ENCODE data around the gene SYP.

SYP gene

DNA sequence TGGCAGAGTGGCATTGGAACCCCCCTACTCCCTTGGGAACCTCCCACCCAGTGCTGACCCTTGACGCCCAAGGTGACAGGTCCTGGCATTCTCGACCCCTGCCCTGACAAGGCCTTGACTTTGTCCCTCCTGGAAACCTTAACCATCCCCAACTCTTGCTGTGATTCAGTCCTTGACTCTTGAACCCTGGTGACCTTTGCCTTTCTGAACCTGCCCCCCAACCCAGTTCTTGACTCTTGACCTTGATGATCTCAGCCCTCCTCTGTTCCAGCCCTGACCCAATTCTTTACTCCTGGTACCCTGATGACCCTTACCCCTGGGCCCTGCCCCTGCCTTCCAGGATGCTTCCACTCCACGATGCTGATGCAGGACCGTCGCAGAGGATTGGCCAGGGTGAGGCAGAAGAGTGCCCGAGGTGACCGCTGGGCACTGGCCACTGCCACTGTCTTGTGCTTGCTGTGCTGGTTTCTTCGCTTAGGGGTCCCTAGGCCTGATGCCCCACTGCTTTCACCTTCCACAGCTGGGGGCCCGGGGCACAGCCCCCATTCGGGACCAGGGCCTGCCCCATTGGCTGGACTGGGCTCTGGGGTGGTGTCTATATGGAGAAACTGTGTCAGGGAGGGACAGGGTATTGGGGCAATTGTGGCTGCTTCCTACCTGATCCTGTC, 31.5 kb upstream of the SYP start:
- Mint-ChIP-seq H3K4me1 (peaks cover 34% of the 10 kb centered on the region), H3K4me3 (peak overlapping the region; percentile 67), H3K27ac (peak overlapping the region; percentile 91), H3K27me3 (peaks cover 16% of the 10 kb centered on the region), H3K9me3 (no peaks in the 10 kb centered on the region), H3K36me3 (no peaks in the 10 kb centered on the region)
- DNase-seq = no peak
- CTCF ChIA-PET = no interaction called here

GRCh38 chrX:49230500-49231232, 30.7 kb upstream of the SYP start:
- H3K36me3 Mint-ChIP-seq = no peaks in the 10 kb centered on the region
- H3K4me1 Mint-ChIP-seq = peaks cover 32% of the 10 kb centered on the region
- H3K4me3 Mint-ChIP-seq = peak overlapping the region; percentile 67
- peaks cover 23% of the 10 kb centered on the region for H3K27me3 Mint-ChIP-seq
- peak overlapping the region; percentile 91 for H3K27ac Mint-ChIP-seq
- CTCF ChIA-PET = no interaction called here
- DNase-seq = peak; percentile 82
- H3K9me3 Mint-ChIP-seq = no peaks in the 10 kb centered on the region

GRCh38 chrX:49228185-49228584, 28.2 kb upstream of the SYP start:
- no peak overlapping the region for H3K27ac Mint-ChIP-seq
- peaks cover 40% of the 10 kb centered on the region for H3K27me3 Mint-ChIP-seq
- H3K36me3 Mint-ChIP-seq = no peaks in the 10 kb centered on the region
- peaks cover 27% of the 10 kb centered on the region for H3K4me1 Mint-ChIP-seq
- CTCF ChIA-PET = interaction anchor here (1.6 kb wide), 1 partner anchor 35 kb away, joined by 5 read pairs; no protein-coding TSS in a partner anchor
- no peaks in the 10 kb centered on the region for H3K9me3 Mint-ChIP-seq
- DNase-seq = no peak
- no peak overlapping the region for H3K4me3 Mint-ChIP-seq

DNA sequence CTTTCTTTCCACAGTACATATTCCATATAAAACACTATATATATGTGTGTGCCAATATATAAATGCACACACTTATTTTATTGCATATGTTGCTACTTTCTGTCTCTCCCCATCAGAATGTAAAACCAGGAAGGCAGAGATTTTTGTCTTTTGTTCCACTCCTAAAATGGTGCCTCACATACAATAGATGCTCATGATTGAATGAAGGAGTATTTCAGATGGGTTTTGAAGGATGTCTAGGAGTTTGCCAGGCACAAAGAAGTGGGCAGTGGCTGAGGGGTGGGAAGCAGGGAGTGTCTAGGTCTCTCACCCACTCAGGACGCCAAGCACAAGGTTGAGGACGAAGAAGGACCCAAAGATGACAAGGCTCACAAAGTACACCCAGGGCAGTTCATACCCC, 27.7 kb upstream of the SYP start:
- Mint-ChIP-seq H3K4me3 (no peak overlapping the region), H3K36me3 (no peaks in the 10 kb centered on the region), H3K4me1 (peaks cover 25% of the 10 kb centered on the region), H3K9me3 (no peaks in the 10 kb centered on the region), H3K27ac (no peak overlapping the region), H3K27me3 (peaks cover 45% of the 10 kb centered on the region)
- DNase-seq = no peak
- CTCF ChIA-PET = no interaction called here

- Mint-ChIP-seq H3K36me3 (no peaks in the 10 kb centered on the region), H3K4me1 (peaks cover 22% of the 10 kb centered on the region), H3K27ac (no peak overlapping the region), H3K27me3 (peaks cover 50% of the 10 kb centered on the region), H3K4me3 (no peak overlapping the region), H3K9me3 (no peaks in the 10 kb centered on the region)
- no peak for DNase-seq
- CTCF ChIA-PET = no interaction called here
Observed at GRCh38 chrX:49226946-49227345, 27.0 kb upstream of the SYP start.

- H3K9me3 Mint-ChIP-seq = no peaks in the 10 kb centered on the region
- peaks cover 11% of the 10 kb centered on the region for H3K4me1 Mint-ChIP-seq
- DNase-seq = no peak
- H3K27me3 Mint-ChIP-seq = peaks cover 57% of the 10 kb centered on the region
- H3K27ac Mint-ChIP-seq = no peak overlapping the region
- CTCF ChIA-PET = interaction anchor here (1.5 kb wide), 1 partner anchor 33 kb away, joined by 3 read pairs; no protein-coding TSS in a partner anchor
- H3K36me3 Mint-ChIP-seq = no peaks in the 10 kb centered on the region
- no peak overlapping the region for H3K4me3 Mint-ChIP-seq
Observed at GRCh38 chrX:49225858-49226257, 25.9 kb upstream of the SYP start.

GRCh38 chrX:49221868-49222267, 21.9 kb upstream of the SYP start:
- peaks cover 47% of the 10 kb centered on the region for H3K27me3 Mint-ChIP-seq
- no peak for DNase-seq
- no peak overlapping the region for H3K27ac Mint-ChIP-seq
- H3K4me1 Mint-ChIP-seq = peaks cover 4% of the 10 kb centered on the region
- CTCF ChIA-PET = no interaction called here
- H3K4me3 Mint-ChIP-seq = no peak overlapping the region
- no peaks in the 10 kb centered on the region for H3K9me3 Mint-ChIP-seq
- no peaks in the 10 kb centered on the region for H3K36me3 Mint-ChIP-seq

DNA sequence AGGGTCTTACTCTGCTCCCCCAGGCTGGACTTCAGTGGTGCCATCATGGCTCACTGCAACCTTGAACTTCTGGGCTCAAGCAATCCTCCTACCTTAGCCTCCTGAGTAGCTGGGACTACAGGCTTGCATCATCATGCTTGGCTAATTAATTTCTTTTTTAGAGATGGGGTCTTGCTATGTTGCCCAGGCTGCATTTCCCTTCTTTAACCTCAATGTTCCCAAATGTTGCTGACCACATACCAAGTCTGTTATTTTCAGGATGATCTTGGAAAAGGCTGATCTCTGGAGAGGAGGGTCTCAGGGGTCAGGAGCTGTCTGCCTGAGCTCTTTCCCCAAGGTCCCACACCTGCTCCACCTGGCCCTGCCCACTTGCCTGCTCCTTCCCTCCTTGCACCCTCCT, 20.1 kb upstream of the SYP start:
- H3K4me3 Mint-ChIP-seq = no peak overlapping the region
- no peak overlapping the region for H3K27ac Mint-ChIP-seq
- H3K4me1 Mint-ChIP-seq = peaks cover 4% of the 10 kb centered on the region
- H3K9me3 Mint-ChIP-seq = no peaks in the 10 kb centered on the region
- DNase-seq = no peak
- no peaks in the 10 kb centered on the region for H3K36me3 Mint-ChIP-seq
- CTCF ChIA-PET = no interaction called here
- peaks cover 41% of the 10 kb centered on the region for H3K27me3 Mint-ChIP-seq

- Mint-ChIP-seq H3K4me1 (peaks cover 4% of the 10 kb centered on the region), H3K27ac (no peak overlapping the region), H3K9me3 (peaks cover 6% of the 10 kb centered on the region), H3K36me3 (no peaks in the 10 kb centered on the region), H3K27me3 (peaks cover 33% of the 10 kb centered on the region), H3K4me3 (no peak overlapping the region)
- no peak for DNase-seq
- CTCF ChIA-PET = no interaction called here
Observed at GRCh38 chrX:49214996-49215526, 15.1 kb upstream of the SYP start.

DNA sequence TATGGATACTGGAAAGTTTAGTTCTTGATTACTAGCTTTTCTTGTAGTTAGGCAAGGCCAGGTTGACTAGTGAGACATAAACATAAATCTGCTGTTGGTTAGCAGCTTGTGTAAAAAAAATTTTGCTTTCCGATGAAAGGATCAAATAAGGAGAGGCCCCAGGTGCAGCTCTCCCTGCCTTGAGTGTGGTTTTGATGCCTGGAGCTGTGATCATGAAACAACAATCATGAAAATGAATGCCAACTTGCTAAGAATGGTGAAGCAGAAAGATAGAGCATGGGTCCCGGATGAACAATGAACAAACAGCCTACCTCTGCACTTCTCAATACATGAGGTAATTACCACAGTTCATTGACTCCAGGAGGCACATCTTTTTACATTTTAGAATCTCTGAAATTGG, 14.4 kb upstream of the SYP start:
- H3K27ac Mint-ChIP-seq = no peak overlapping the region
- no peaks in the 10 kb centered on the region for H3K4me1 Mint-ChIP-seq
- H3K27me3 Mint-ChIP-seq = peaks cover 37% of the 10 kb centered on the region
- CTCF ChIA-PET = no interaction called here
- no peak overlapping the region for H3K4me3 Mint-ChIP-seq
- peaks cover 6% of the 10 kb centered on the region for H3K9me3 Mint-ChIP-seq
- no peaks in the 10 kb centered on the region for H3K36me3 Mint-ChIP-seq
- no peak for DNase-seq

GRCh38 chrX:49212861-49213260, 12.9 kb upstream of the SYP start:
- H3K4me3 Mint-ChIP-seq = no peak overlapping the region
- peaks cover 6% of the 10 kb centered on the region for H3K9me3 Mint-ChIP-seq
- CTCF ChIA-PET = no interaction called here
- H3K4me1 Mint-ChIP-seq = no peaks in the 10 kb centered on the region
- H3K27ac Mint-ChIP-seq = no peak overlapping the region
- DNase-seq = no peak
- no peaks in the 10 kb centered on the region for H3K36me3 Mint-ChIP-seq
- H3K27me3 Mint-ChIP-seq = peaks cover 37% of the 10 kb centered on the region

DNA sequence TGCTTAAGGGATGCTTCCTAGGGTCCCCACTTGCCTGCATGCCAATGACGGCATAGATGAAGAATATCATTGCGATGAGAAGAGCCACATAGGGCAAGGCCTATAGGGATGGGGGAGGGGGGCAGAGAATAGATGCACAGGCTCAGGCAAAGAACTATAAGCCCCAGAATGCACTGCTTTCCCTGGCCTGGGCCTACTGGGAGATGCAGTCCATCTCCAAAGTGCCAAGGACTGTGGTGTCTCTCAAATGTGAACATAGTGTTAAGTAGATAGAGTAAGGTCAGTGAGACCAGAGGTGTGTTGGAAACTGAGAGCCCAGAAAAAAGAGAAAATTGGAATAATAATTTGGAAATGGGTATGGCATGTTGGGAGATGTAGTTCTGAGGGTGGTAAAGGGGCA, 12.2 kb upstream of the SYP start:
- CTCF ChIA-PET = no interaction called here
- Mint-ChIP-seq H3K4me1 (no peaks in the 10 kb centered on the region), H3K4me3 (no peak overlapping the region), H3K36me3 (no peaks in the 10 kb centered on the region), H3K9me3 (peaks cover 6% of the 10 kb centered on the region), H3K27me3 (peaks cover 37% of the 10 kb centered on the region), H3K27ac (no peak overlapping the region)
- DNase-seq = no peak

GRCh38 chrX:49211074-49211473, 11.1 kb upstream of the SYP start:
- H3K36me3 Mint-ChIP-seq = no peaks in the 10 kb centered on the region
- no peak overlapping the region for H3K4me3 Mint-ChIP-seq
- DNase-seq = no peak
- CTCF ChIA-PET = no interaction called here
- H3K9me3 Mint-ChIP-seq = peaks cover 6% of the 10 kb centered on the region
- no peak overlapping the region for H3K27ac Mint-ChIP-seq
- no peaks in the 10 kb centered on the region for H3K4me1 Mint-ChIP-seq
- peaks cover 35% of the 10 kb centered on the region for H3K27me3 Mint-ChIP-seq

DNA sequence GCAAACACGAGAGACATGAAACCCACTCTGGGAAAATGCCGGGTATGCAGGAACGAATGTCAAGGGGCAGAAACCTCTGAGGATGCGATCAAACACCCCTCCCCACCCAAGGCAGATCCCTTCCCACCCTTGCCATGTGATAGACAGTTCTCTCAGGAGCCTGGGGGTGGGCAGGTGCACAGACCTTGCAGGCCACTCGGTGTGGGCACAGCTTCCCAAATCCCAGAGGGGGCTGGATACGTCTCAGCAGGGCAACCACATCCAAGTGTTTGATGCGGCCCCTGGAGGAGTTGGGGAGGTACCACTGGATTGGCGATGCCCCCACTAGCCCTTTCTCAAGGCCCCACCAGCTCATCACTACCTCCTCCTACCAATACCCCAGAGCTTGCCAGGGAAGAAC, 10.4 kb upstream of the SYP start:
- Mint-ChIP-seq H3K9me3 (peaks cover 6% of the 10 kb centered on the region), H3K4me3 (no peak overlapping the region), H3K27ac (no peak overlapping the region), H3K36me3 (no peaks in the 10 kb centered on the region), H3K4me1 (no peaks in the 10 kb centered on the region), H3K27me3 (peaks cover 31% of the 10 kb centered on the region)
- CTCF ChIA-PET = no interaction called here
- no peak for DNase-seq
